Activated CD4-positive, CD25-positive, alpha-beta regulatory T cell treated with anti-CD3 and anti-CD28 coated beads, Interleukin-2, amount 50 U/mL, for 72 hours (primary cell): Measurements from ENCODE around the gene CDH20.

ENCODE experiments used
- DNase-seq: peaks from one replicate; pipeline ENCODE4 v3.0.0; 2021

CDH20 gene

DNA sequence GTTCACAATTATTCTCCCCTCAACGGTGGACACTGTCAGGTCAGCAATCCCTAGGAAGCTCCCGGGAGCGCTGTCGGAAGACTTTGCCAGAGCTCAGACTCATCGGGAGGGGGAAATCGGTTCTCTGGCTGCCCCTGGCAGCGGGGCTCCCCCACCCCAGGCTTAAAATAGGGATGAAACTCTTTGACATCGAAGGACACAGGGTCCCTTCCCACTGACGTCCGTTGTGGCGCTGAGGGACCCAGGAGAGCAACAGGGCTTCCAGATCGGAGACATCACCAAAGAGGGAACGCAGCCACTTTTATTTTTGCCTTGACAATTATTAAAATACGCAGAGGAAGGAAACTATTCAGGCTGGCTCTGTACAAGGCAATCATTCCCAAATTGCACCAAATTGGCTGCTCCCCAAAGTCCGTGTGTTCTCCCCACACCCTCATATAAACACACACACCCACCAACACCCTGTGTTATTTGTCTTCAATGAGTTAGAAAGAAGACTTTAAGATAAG lies 249.0 kb downstream of the CDH20 start:
- no peak for DNase-seq

DNA sequence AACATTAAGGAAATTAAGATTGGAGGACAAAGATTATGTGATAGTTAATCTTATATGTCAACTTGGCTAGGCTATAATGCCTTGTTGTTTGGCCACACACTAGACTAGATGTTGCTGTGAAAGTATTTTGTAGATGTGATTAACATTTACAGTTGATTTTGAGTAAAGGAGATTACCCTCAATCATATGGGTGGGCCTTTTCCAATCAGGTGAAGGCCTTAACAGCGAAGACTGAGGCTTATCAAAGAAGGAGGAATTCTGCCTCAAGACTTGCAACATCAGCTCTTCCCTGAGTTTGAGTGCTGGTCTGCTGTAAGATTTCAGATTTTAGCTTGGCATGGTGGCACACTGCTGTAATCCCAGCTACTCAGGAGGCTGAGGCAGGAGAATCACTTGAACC lies 250.3 kb downstream of the CDH20 start:
- no peak for DNase-seq

GRCh38 chr18:61587865-61588264 lies 254.6 kb downstream of the CDH20 start:
- no peak for DNase-seq

- no peak for DNase-seq
Observed at GRCh38 chr18:61589053-61589723, 256.0 kb downstream of the CDH20 start.

DNA sequence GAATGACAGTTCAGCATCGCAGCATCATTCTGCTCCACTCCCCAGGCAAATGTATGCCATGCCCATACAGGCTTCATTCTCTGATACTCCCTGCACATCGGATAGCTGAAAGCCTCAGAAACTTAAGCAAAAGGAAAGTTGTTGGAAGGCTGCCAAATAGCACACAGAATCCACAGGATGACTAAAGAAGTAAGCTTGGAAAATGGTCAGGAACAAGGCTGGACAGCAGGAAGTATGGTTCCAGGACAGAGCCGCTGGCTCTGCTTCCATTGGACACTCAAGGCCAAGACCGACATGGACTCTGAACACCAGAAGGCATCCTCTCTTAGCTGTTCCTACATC lies 256.5 kb downstream of the CDH20 start:
- no peak for DNase-seq

DNA sequence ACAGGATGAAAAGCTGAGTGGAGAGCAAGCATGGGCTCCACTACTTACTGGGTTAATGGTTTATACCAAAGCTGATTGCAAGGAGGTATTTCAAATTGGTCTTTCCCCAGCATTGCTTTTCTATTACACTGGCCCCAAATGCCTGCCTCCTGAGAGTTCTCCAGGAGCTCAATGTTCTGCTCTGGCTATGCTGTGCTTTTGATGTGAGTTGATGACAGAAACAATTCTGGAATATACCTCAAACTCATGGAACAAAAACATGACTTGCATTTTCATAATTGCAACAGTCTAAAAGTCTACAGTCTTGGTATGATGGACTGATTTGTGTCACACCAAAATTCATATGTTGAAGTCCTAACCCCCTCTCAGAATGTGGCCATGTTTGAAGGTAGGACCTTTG lies 258.0 kb downstream of the CDH20 start:
- DNase-seq: no peak

DNA sequence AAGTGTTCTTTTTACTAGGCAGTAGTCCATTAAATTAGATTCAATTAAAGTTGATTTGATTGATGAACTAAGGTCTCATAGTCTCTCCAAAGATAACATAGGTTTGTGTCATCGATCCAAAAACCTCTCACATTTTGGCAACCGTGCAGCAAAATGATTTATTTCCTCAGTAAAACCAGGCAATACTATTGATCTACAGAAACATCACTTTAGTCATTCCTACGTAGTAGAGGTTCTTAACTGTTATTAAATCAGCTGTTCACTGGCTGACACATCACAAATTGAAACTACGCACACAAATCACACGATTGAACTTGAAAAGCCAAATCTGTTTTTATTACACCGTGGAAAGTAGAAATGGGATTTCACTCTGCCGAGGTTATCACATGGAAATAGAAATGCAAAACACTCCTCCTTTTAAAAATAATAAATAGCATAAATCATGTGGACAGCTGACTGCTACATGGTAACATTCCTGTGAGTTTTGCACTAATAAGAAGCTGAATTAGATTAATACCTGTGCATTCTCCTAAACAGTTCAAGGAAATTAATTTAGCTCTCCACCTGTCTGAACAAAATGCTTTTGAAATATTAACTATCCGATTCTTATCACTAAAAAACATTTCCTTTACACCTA lies 262.5 kb downstream of the CDH20 start:
- no peak for DNase-seq

GRCh38 chr18:61596296-61596695 lies 263.1 kb downstream of the CDH20 start:
- no peak for DNase-seq

DNA sequence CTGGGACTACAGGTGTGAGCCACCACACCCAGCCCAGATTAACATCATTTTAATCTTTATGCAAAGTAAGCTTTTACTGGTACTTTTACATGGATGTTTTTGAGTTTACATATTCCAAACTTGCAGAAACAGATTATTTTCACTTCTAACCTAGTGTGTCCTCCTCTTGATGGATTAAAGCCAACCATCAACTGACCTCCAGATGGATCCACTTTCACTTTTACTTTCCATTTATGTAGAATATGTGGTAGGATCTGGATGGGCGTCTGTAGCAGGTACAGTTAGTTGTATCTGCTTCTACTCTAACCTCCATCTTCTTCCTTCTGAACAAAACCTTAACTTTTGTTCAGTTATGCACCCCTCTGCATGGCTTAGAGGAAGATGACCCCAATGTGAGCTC lies 264.1 kb downstream of the CDH20 start:
- DNase-seq: no peak

DNA sequence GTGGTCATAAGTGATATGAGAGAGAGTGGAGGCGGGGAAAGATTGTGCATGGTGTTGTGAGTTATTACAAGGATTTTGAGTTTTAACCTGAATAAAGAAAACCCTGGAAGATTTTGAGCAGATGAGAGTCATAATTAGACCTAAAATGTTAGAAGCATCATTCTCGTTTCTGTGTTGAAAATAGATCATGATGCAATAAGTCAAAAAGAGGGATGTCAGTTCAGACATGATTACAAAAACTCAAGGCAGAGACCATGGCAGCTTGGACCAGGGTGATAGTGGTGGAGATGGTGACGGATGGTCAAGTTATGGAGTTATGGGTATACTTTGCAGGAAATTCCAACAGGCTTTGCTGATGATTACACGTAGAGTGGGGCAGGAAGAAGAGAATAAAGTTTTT lies 267.2 kb downstream of the CDH20 start:
- DNase-seq: no peak

- no peak for DNase-seq
Observed at GRCh38 chr18:61602836-61603235, 269.6 kb downstream of the CDH20 start.
